ENCODE results near the gene RBM20. TPM values are rescaled to one million over a fixed set of nuclear protein-coding genes. Genes with fewer than 3 reads are reported as not detected.

The RBM20 gene
- total and polyA plus RNA-seq, 2 of the 4 experiments (the other 2 are of a cell fraction) = under 0.01 to 0.15 TPM

GRCh38 chr10:110851020-110851612, 207.0 kb downstream of the RBM20 start:
- H4K91ac ChIP-seq (ENCODE audit: insufficient read depth, low read depth, low read length) = no peak overlapping the region
- no peaks in the 10 kb centered on the region for H3K79me1 ChIP-seq (ENCODE audit: low read depth in 1 of 2, low read length in 2 of 2)
- H2AFZ ChIP-seq (replicated peaks; ENCODE audit: low read length, poor library complexity) = no peak overlapping the region
- 54% methylated on average over 2 of the region's 8 CpGs; no CpG with 5 or more reads in 1 of the 2 experiments for WGBS, 2 experiments (ENCODE audit: extremely low coverage in 2 of 2, insufficient read length in 1 of 2)
- dilution Hi-C loops (cut with HindIII; ENCODE audit: low sequenced_read_pairs, unreplicated experiment) = no loop called here
- H4K20me1 ChIP-seq (ENCODE audit: insufficient read depth, low read length) = no peaks in the 10 kb centered on the region
- ChIA-PET CTCF (interaction anchor here (1.6 kb wide), 1 partner anchor 21 kb away, joined by 4 read pairs; no protein-coding TSS in a partner anchor), POLR2A (ENCODE audit: unreplicated experiment) (no interaction called here)
- no peak overlapping the region for H3K14ac ChIP-seq (replicated peaks; ENCODE audit: low read depth, low read length)
- no peaks in the 10 kb centered on the region for H3K36me3 ChIP-seq (ENCODE audit: control insufficient read depth, insufficient read depth, low read length)
- H3K9me1 ChIP-seq (ENCODE audit: insufficient read depth, low read length) = no peaks in the 10 kb centered on the region
- peaks cover 32% of the 10 kb centered on the region for H3K27me3 ChIP-seq (ENCODE audit: control insufficient read depth, insufficient read depth, low read length)
- H4K5ac ChIP-seq (ENCODE audit: low read depth, low read length) = no peak overlapping the region
- no peak overlapping the region for H2AK9ac ChIP-seq (replicated peaks; ENCODE audit: low read depth, low read length, poor library complexity)
- H3K56ac ChIP-seq (ENCODE audit: extremely low read depth, insufficient read depth, low read length) = no peak overlapping the region
- no peak overlapping the region for H3K4me3 ChIP-seq (ENCODE audit: insufficient read depth, low read depth, low read length)
- H2BK120ac ChIP-seq (ENCODE audit: low read depth, low read length) = no peak overlapping the region
- no TSS peak for BruUV-seq (replicated peaks)
- H2AK5ac ChIP-seq (ENCODE audit: low read depth, low read length) = no peak overlapping the region
- no peak overlapping the region for H3K27ac ChIP-seq (ENCODE audit: insufficient read depth, low read length)
- ATAC-seq (ENCODE audit: low read depth) (no peak), DNase-seq (no peak)
- H3K9ac ChIP-seq (ENCODE audit: low read depth, low read length) = no peak overlapping the region
- no peak overlapping the region for H2BK20ac ChIP-seq (ENCODE audit: low read depth, low read length)
- no peak overlapping the region for H3K4me2 ChIP-seq (ENCODE audit: low read depth, low read length)
- H3K9me3 ChIP-seq (ENCODE audit: control insufficient read depth, insufficient read depth, low read length) = no peaks in the 10 kb centered on the region
- no peak overlapping the region for H2BK5ac ChIP-seq (ENCODE audit: low read depth, low read length, poor library complexity, severe bottlenecking)
- H2BK15ac ChIP-seq (ENCODE audit: low read depth, low read length) = no peak overlapping the region
- H3K23ac ChIP-seq (ENCODE audit: low read depth, low read length) = no peak overlapping the region
- TF ChIP-seq MAFK (IDR thresholded peaks at IDR 0.05; ENCODE audit: low read depth, low read length) = no peak
- no peak for TF ChIP-seq SMC3 (IDR thresholded peaks at IDR 0.05; ENCODE audit: low read depth, low read length)
- no peak for TF ChIP-seq CHD1 (IDR thresholded peaks at IDR 0.05; ENCODE audit: low read depth, low read length)
- no peak for TF ChIP-seq RAD21 (IDR thresholded peaks at IDR 0.05; ENCODE audit: low read length)
- no peak for TF ChIP-seq NFE2L2 (IDR thresholded peaks at IDR 0.05; ENCODE audit: low read depth, low read length)
- TF ChIP-seq ELK1 (IDR thresholded peaks at IDR 0.05; ENCODE audit: borderline replicate concordance, low read depth, low read length) = no peak
- no peak for TF ChIP-seq RCOR1 (IDR thresholded peaks at IDR 0.05; ENCODE audit: insufficient replicate concordance, low read length)
- no peak for TF ChIP-seq USF2 (IDR thresholded peaks at IDR 0.05; ENCODE audit: low read depth, low read length)
- no peak for TF ChIP-seq MAZ (IDR thresholded peaks at IDR 0.05; ENCODE audit: borderline replicate concordance, low read depth, low read length)
- TF ChIP-seq BHLHE40 (IDR thresholded peaks at IDR 0.05; ENCODE audit: low read depth, low read length) = no peak
- no peak for TF ChIP-seq RFX5 (IDR thresholded peaks at IDR 0.05; ENCODE audit: low read depth, low read length)
- no peak for TF ChIP-seq FOS (IDR thresholded peaks at IDR 0.05; ENCODE audit: low read depth, low read length)
- no peak for TF ChIP-seq CTCF (conservative IDR thresholded peaks at IDR 0.05; ENCODE audit: low read depth, low read length)
- TF ChIP-seq CEBPB (IDR thresholded peaks at IDR 0.05; ENCODE audit: low read depth, low read length) = no peak
- no peak for TF ChIP-seq POLR2A (IDR thresholded peaks at IDR 0.05; ENCODE audit: low read depth, low read length)
- H3K4ac ChIP-seq (ENCODE audit: low read depth, low read length) = no peak overlapping the region
- H4K8ac ChIP-seq (ENCODE audit: low read depth in 2 of 2, low read length in 2 of 2) = no peak overlapping the region
- in situ Hi-C loops (cut with MboI; ENCODE audit: low sequenced_read_pairs) = no loop called here
- intact Hi-C loops (cut with micrococcal nuclease) = no loop called here
- H3K18ac ChIP-seq (ENCODE audit: low read depth, low read length) = no peak overlapping the region
- no peaks in the 10 kb centered on the region for H3K4me1 ChIP-seq (ENCODE audit: control insufficient read depth, insufficient read depth, low read length)
